ENCODE measurements around the gene CUTC. TPM values are rescaled to one million over a fixed set of nuclear protein-coding genes. Genes with fewer than 3 reads are reported as not detected.

CUTC gene
- polyA plus RNA-seq, 1 of the 3 experiments (the other 2 are of a cell fraction) = 19.4 TPM

- TF ChIP-seq USF1 (IDR thresholded peaks at IDR 0.05; ENCODE audit: borderline replicate concordance, low read depth) (no peak), TCF12 (IDR thresholded peaks at IDR 0.05) (peak; percentile 4; the same call in 1 of the 2 replicates), RAD21 (IDR thresholded peaks at IDR 0.05; ENCODE audit: low read length) (0 out of 2 replicates have a peak, but pooled peaks have one; percentile 5)
These were observed at the start of gene CUTC, which contains the start of gene COX15 (continued) for GRCh38 chr10:99732033-99732842.

GRCh38 chr10:99682752-99683151 lies 49.3 kb upstream of the CUTC start:
- no peaks in the 10 kb centered on the region for H3F3A ChIP-seq (replicated peaks; ENCODE audit: insufficient read depth)
- TF ChIP-seq MXI1 (IDR thresholded peaks at IDR 0.05; ENCODE audit: low read depth, low read length) (no peak), TAF1 (IDR thresholded peaks at IDR 0.05; ENCODE audit: borderline replicate concordance, low read depth, low read length) (no peak)
- TF ChIP-seq, protein P1, sequence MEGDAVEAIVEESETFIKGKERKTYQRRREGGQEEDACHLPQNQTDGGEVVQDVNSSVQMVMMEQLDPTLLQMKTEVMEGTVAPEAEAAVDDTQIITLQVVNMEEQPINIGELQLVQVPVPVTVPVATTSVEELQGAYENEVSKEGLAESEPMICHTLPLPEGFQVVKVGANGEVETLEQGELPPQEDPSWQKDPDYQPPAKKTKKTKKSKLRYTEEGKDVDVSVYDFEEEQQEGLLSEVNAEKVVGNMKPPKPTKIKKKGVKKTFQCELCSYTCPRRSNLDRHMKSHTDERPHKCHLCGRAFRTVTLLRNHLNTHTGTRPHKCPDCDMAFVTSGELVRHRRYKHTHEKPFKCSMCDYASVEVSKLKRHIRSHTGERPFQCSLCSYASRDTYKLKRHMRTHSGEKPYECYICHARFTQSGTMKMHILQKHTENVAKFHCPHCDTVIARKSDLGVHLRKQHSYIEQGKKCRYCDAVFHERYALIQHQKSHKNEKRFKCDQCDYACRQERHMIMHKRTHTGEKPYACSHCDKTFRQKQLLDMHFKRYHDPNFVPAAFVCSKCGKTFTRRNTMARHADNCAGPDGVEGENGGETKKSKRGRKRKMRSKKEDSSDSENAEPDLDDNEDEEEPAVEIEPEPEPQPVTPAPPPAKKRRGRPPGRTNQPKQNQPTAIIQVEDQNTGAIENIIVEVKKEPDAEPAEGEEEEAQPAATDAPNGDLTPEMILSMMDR (IDR thresholded peaks at IDR 0.05) = peak; percentile 18; the same call in 1 of the 2 replicates
- CTCF ChIA-PET = interaction anchor here (0.9 to 1.2 kb wide), 2 partner anchors 16 to 17 kb away, joined by 3 to 4 read pairs; no protein-coding TSS in a partner anchor
- no peak overlapping the region; a peak in 1 of 4 replicates for H3K27ac ChIP-seq (ENCODE audit: low read depth in 2 of 2, low read length in 1 of 2)
- POLR2A ChIA-PET = interaction anchor here (0.7 kb wide), 1 partner anchor 23 kb away, joined by 3 read pairs; no protein-coding TSS in a partner anchor
- H3K9ac ChIP-seq = no peak overlapping the region
- H3K4me1 ChIP-seq (ENCODE audit: control insufficient read depth in 1 of 2, insufficient read depth in 2 of 2, low read depth in 1 of 2, low read length in 1 of 2) = peaks cover 0 to 1% of the 10 kb centered on the region in 2 experiments; a peak in 1 of 4 replicates
- H3K36me3 ChIP-seq (replicated peaks in 1 of 2; ENCODE audit: control insufficient read depth in 1 of 2, insufficient read depth in 2 of 2, low read length in 1 of 2) = peaks cover 36 to 62% of the 10 kb centered on the region in 2 experiments
- H3K9me3 ChIP-seq = no peaks in the 10 kb centered on the region
- 80% methylated on average over 1 of the region's 1 CpG for WGBS (ENCODE audit: low lambda C conversion rate)
- H4K20me1 ChIP-seq (ENCODE audit: insufficient read depth) = no peaks in the 10 kb centered on the region
- no peak overlapping the region for H2AFZ ChIP-seq (ENCODE audit: low read depth)
- H3K79me2 ChIP-seq (ENCODE audit: insufficient read depth) = no peaks in the 10 kb centered on the region
- no peak overlapping the region for H3K4me2 ChIP-seq
- H3K9me2 ChIP-seq = no peaks in the 10 kb centered on the region
- no peak overlapping the region for H3K4me3 ChIP-seq (ENCODE audit: low read depth in 2 of 2, low read length in 1 of 2)
- no peaks in the 10 kb centered on the region for H3K27me3 ChIP-seq (ENCODE audit: insufficient read depth)
- no peak for DNase-seq

DNA sequence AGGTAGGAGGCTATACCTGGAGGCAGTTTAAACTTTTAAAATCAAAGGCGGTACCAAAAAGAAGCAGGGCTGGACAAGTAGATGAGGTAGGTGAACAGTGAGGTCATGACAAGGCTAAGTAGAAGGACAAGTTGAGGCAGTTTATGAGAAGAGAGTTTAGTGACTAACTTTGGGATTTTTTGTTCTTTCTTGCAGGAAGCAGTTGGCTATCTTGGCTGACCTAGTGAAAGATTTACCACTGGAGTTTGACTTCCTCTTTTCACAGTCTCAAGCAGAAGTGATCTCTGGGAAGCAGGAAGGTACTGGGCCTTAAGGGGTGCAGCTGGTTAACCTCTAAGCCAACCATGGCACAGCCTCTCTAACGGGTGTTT lies 46.5 kb upstream of the CUTC start:
- H3K27ac ChIP-seq (ENCODE audit: low read depth in 2 of 2, low read length in 1 of 2) = no peak overlapping the region
- 84% methylated on average over 2 of the region's 2 CpGs for WGBS (ENCODE audit: low lambda C conversion rate)
- no peaks in the 10 kb centered on the region for H3K9me2 ChIP-seq

More for the DNA sequence above, 46.5 kb upstream of the CUTC start:
- peaks cover 35 to 71% of the 10 kb centered on the region in 2 experiments for H3K36me3 ChIP-seq (replicated peaks in 1 of 2; ENCODE audit: control insufficient read depth in 1 of 2, insufficient read depth in 2 of 2, low read length in 1 of 2)
- DNase-seq = no peak
- ChIA-PET CTCF (no interaction called here), POLR2A (no interaction called here)
- peaks cover 0 to 14% of the 10 kb centered on the region in 2 experiments; a peak in 1 of 4 replicates for H3K4me1 ChIP-seq (ENCODE audit: control insufficient read depth in 1 of 2, insufficient read depth in 2 of 2, low read depth in 1 of 2, low read length in 1 of 2)
- peaks cover under 1% of the 10 kb centered on the region; the same call in 1 of the 2 replicates for H3K79me2 ChIP-seq (ENCODE audit: insufficient read depth)
- no peaks in the 10 kb centered on the region for H3K27me3 ChIP-seq (ENCODE audit: insufficient read depth)
- H2AFZ ChIP-seq (ENCODE audit: low read depth) = no peak overlapping the region
- H3K9ac ChIP-seq = no peak overlapping the region
- H3K9me3 ChIP-seq = no peaks in the 10 kb centered on the region
- H3K4me3 ChIP-seq (ENCODE audit: low read depth in 2 of 2, low read length in 1 of 2) = no peak overlapping the region
- no peak overlapping the region for H3K4me2 ChIP-seq
- H3F3A ChIP-seq (replicated peaks; ENCODE audit: insufficient read depth) = peaks cover 4% of the 10 kb centered on the region
- TF ChIP-seq FOXJ3 (CRISPR knock-in tag; IDR thresholded peaks at IDR 0.05) = no peak
- no peaks in the 10 kb centered on the region for H4K20me1 ChIP-seq (ENCODE audit: insufficient read depth)

Measured in SK-N-SH (cell line).